Thyroid gland (tissue), 4 donors: ENCODE measurements around the gene SIPA1L3.

Source experiments
- POLR2A ChIP-seq, 2 donors: fragments of 450-650 bp; IDR thresholded peaks; one replicate each; pipeline ENCODE4 v1.6.1; 2017; ENCODE audit warnings: antibody characterized with exemption in 2 of 2, mild to moderate bottlenecking in 2 of 2, moderate library complexity in 1 of 2
- TF ChIP-seq, protein P1 (sequence below), 6 experiments: fragments of 200-600 bp in 3 of 6; fragments of 450-650 bp in 3 of 6; sonication (generic) in 3 of 6; IDR thresholded peaks; one replicate each; pipeline ENCODE4 v1.5.1; 2016 to 2019; ENCODE audit warnings: antibody characterized with exemption in 6 of 6, mild to moderate bottlenecking in 2 of 6, inconsistent platforms in 1 of 6, moderate library complexity in 1 of 6

DNA sequence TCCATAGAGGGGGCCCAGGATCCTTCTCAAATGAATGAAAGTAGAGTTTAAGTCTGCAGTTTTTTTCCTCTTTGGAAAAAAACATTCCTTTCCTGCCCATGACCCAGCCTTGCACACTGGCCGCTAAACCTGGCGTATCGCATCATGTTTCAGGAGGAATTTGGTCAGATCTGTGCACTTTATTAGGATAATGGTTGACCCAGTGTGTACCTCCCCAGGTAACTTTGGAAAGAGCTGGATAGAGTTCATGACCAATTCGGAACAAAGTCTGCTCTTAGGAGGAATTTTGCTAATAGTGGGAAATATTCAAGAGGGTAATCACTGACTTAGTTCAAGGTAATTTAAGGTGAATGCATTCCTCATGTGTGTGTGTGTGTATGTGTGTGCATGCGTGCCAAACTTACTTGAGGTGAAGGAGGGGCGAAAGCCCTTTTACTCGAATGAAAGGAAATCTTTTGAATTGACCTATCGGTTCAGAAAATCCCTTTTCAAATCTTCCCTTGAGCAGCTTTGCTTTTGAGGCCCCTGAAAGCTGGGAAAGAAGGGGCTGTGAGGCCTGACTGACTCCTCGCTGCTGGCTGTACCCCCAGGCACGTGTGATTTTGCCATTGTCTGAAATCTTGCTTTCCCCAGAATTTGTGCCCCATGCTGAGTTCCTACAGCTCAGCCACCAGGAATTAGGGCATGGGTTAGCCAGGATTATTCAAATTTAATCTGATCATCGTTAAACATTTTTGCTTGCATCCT is 46.3 kb downstream of the SIPA1L3 start:
- TF ChIP-seq, protein P1, sequence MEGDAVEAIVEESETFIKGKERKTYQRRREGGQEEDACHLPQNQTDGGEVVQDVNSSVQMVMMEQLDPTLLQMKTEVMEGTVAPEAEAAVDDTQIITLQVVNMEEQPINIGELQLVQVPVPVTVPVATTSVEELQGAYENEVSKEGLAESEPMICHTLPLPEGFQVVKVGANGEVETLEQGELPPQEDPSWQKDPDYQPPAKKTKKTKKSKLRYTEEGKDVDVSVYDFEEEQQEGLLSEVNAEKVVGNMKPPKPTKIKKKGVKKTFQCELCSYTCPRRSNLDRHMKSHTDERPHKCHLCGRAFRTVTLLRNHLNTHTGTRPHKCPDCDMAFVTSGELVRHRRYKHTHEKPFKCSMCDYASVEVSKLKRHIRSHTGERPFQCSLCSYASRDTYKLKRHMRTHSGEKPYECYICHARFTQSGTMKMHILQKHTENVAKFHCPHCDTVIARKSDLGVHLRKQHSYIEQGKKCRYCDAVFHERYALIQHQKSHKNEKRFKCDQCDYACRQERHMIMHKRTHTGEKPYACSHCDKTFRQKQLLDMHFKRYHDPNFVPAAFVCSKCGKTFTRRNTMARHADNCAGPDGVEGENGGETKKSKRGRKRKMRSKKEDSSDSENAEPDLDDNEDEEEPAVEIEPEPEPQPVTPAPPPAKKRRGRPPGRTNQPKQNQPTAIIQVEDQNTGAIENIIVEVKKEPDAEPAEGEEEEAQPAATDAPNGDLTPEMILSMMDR (IDR thresholded peaks at IDR 0.05) = no peak
- TF ChIP-seq POLR2A (IDR thresholded peaks at IDR 0.05) = no peak
